Measurements from ENCODE around the gene PTPRM. TPM values are rescaled to one million over a fixed set of nuclear protein-coding genes. Genes with fewer than 3 reads are reported as not detected.

The PTPRM gene
- total and polyA plus RNA-seq, 2 of the 8 experiments (the other 6 are each of a cell fraction or from before 2014, with no cell fraction given): 4.1 to 7.0 TPM

- no peak overlapping the region for H3K23ac ChIP-seq (ENCODE audit: insufficient read length)
- H2BK5ac ChIP-seq (ENCODE audit: low read depth, low read length): no peak overlapping the region
- H3K27me3 ChIP-seq (replicated peaks in 1 of 4; ENCODE audit: control insufficient read depth in 3 of 4, extremely low read depth in 1 of 4, insufficient read depth in 3 of 4, low read length in 3 of 4): no peaks in the 10 kb centered on the region
- H3K4me2 ChIP-seq (ENCODE audit: insufficient read depth in 1 of 2, low read depth in 2 of 2, low read length in 2 of 2): no peak overlapping the region
- H3K36me3 ChIP-seq (ENCODE audit: control insufficient read depth in 2 of 4, insufficient read depth in 4 of 4, low read length in 3 of 4): no peaks in the 10 kb centered on the region
- 85% methylated on average over 4 of the region's 4 CpGs; no CpG with 5 or more reads in 1 of the 2 experiments for WGBS, 2 experiments (ENCODE audit: extremely low coverage in 1 of 2, insufficient coverage in 1 of 2, insufficient read length in 1 of 2, insufficient replicate concordance in 2 of 2, low coverage in 1 of 2, low lambda C conversion rate in 2 of 2, missing lambda C conversion rate in 1 of 2)
- no peak overlapping the region for H2BK120ac ChIP-seq (replicated peaks; ENCODE audit: low read depth, low read length)
- TF ChIP-seq TEAD4 (IDR thresholded peaks at IDR 0.05; ENCODE audit: low read depth, low read length) (no peak), TAF7 (optimal IDR thresholded peaks at IDR 0.05; ENCODE audit: borderline replicate concordance, low read depth, low read length) (no peak), PHF8 (conservative IDR thresholded peaks at IDR 0.05; ENCODE audit: low read depth, low read length) (no peak), RBBP5 (IDR thresholded peaks at IDR 0.05; ENCODE audit: borderline replicate concordance, low read depth, low read length) (no peak), SIX5 (IDR thresholded peaks at IDR 0.05; ENCODE audit: low read depth, low read length) (no peak), BCL11A (IDR thresholded peaks at IDR 0.05; ENCODE audit: low read depth in 2 of 2, low read length in 2 of 2) (no peak), ATF2 (IDR thresholded peaks at IDR 0.05; ENCODE audit: low read length) (no peak)
- no peak overlapping the region for H3K4me3 ChIP-seq (ENCODE audit: extremely low read depth in 1 of 4, insufficient read depth in 2 of 4, low read depth in 3 of 4, low read length in 4 of 4)
- POLR2A ChIA-PET (ENCODE audit: partially characterized antibody): no interaction called here
- H3K56ac ChIP-seq (replicated peaks; ENCODE audit: insufficient read length, low read depth, low read length): no peak overlapping the region
- CTCF ChIA-PET (ENCODE audit: partially characterized antibody): interaction anchor here (0.6 kb wide), 1 partner anchor 370 kb away, joined by 3 read pairs; no protein-coding TSS in a partner anchor
- no peaks in the 10 kb centered on the region for H3K23me2 ChIP-seq (ENCODE audit: low read depth, low read length)
- H2BK20ac ChIP-seq (ENCODE audit: low read length): no peak overlapping the region
- no peak for FAIRE-seq
- no peaks in the 10 kb centered on the region for H4K20me1 ChIP-seq (replicated peaks in 1 of 2; ENCODE audit: control insufficient read depth in 1 of 2, insufficient read depth in 2 of 2, low read length in 2 of 2)
- no peak overlapping the region for H3K9ac ChIP-seq (replicated peaks in 1 of 4; ENCODE audit: extremely low read depth in 1 of 4, low read depth in 3 of 4, low read length in 3 of 4)
- H4K5ac ChIP-seq (ENCODE audit: insufficient read length, low read depth, low read length): no peak overlapping the region
- H2BK15ac ChIP-seq (ENCODE audit: low read length): no peak overlapping the region
- H2AFZ ChIP-seq (ENCODE audit: low read length): no peak overlapping the region
- no peak overlapping the region for H3K27ac ChIP-seq (ENCODE audit: low read depth, low read length)
- H2BK12ac ChIP-seq (ENCODE audit: low read depth, low read length): no peak overlapping the region
- DNase-seq (ENCODE audit: low read depth in 1 of 2, low spot score in 2 of 2): no peak
- H4K8ac ChIP-seq (ENCODE audit: extremely low read depth, insufficient read depth, low read length): no peak overlapping the region
- no peak overlapping the region for H3K14ac ChIP-seq (ENCODE audit: insufficient read length)
- no peaks in the 10 kb centered on the region for H3K79me1 ChIP-seq (ENCODE audit: low read depth, low read length)
- no peak overlapping the region for H3K18ac ChIP-seq (ENCODE audit: extremely low read depth, low read length)
- H3K79me2 ChIP-seq (ENCODE audit: control insufficient read depth in 1 of 2, insufficient read depth in 2 of 2, low read length in 2 of 2): no peaks in the 10 kb centered on the region
- H2AK5ac ChIP-seq (ENCODE audit: low read depth, low read length): no peak overlapping the region
- H3K4ac ChIP-seq (replicated peaks; ENCODE audit: insufficient read length, low read depth, low read length): no peak overlapping the region
- H3K9me3 ChIP-seq (ENCODE audit: insufficient read depth in 2 of 2, low read depth in 1 of 2, low read length in 1 of 2): no peaks in the 10 kb centered on the region
- H3K4me1 ChIP-seq (replicated peaks in 1 of 4; ENCODE audit: control insufficient read depth in 3 of 4, insufficient read depth in 4 of 4, low read length in 3 of 4): peaks cover 0 to 3% (median 0%) of the 10 kb centered on the region in 4 experiments; a peak in 1 of 7 replicates
- no peak overlapping the region for H4K91ac ChIP-seq (replicated peaks; ENCODE audit: insufficient read length, low read length)
Measured at GRCh38 chr18:7614042-7614441, 46.9 kb downstream of the PTPRM start.
